GM12801 (cell line): ENCODE data around the gene CD80.

ENCODE experiments used
- CTCF ChIP-seq: IDR thresholded peaks from one replicate; pipeline ENCODE4 v1.5.1; 2011; ENCODE audit warnings: control low read depth; ENCODE audit not compliant: insufficient read length; ENCODE audit errors: extremely low read depth

CD80 gene

GRCh38 chr3:119560160-119560559, 746 bp upstream of the CD80 start:
- TF ChIP-seq CTCF = no peak

- TF ChIP-seq CTCF = no peak
Observed at GRCh38 chr3:119558626-119559317, 642 bp downstream of the CD80 start.

GRCh38 chr3:119557877-119558269, 1.5 kb downstream of the CD80 start:
- TF ChIP-seq CTCF = no peak

- no peak for TF ChIP-seq CTCF
Observed at GRCh38 chr3:119557192-119557876, 2.1 kb downstream of the CD80 start.

GRCh38 chr3:119555929-119556328, 3.5 kb downstream of the CD80 start:
- TF ChIP-seq CTCF = no peak

- no peak for TF ChIP-seq CTCF
Observed at GRCh38 chr3:119555309-119555735, 4.1 kb downstream of the CD80 start.

GRCh38 chr3:119553823-119554415, 5.5 kb downstream of the CD80 start:
- no peak for TF ChIP-seq CTCF
